Mesothelial cell of epicardium (in vitro differentiated cells): ENCODE measurements around the gene SLC25A48. TPM values are rescaled to one million over a fixed set of nuclear protein-coding genes. Genes with fewer than 3 reads are reported as not detected.

Experiments
- DNase-seq, 2 experiments: peaks; one replicate each; pipeline ENCODE4 v3.0.0; 2021; ENCODE audit warnings: low spot score in 2 of 2; ENCODE audit not compliant: unreplicated experiment in 2 of 2
- H3K27ac Mint-ChIP-seq: 2 replicates; pipeline ENCODE4 v1.8.0; 2021; ENCODE audit warnings: mixed read lengths
- H3K27me3 Mint-ChIP-seq: 2 replicates; pipeline ENCODE4 v1.8.0; 2021; ENCODE audit warnings: low read depth, mixed read lengths
- H3K36me3 Mint-ChIP-seq: 2 replicates; pipeline ENCODE4 v1.8.0; 2021; ENCODE audit warnings: mixed read lengths
- H3K4me1 Mint-ChIP-seq: 2 replicates; pipeline ENCODE4 v1.8.0; 2021; ENCODE audit warnings: mixed read lengths
- H3K4me3 Mint-ChIP-seq: 2 replicates; pipeline ENCODE4 v1.8.0; 2021; ENCODE audit warnings: mild to moderate bottlenecking, moderate library complexity, mixed read lengths
- H3K9me3 Mint-ChIP-seq: 2 replicates; pipeline ENCODE4 v1.8.0; 2021; ENCODE audit warnings: mixed read lengths
- CTCF ChIP-seq: fragments of 200-600 bp; sonication (generic); IDR thresholded peaks from one replicate; pipeline ENCODE4 v1.5.0; 2021; ENCODE audit warnings: antibody characterized with exemption; ENCODE audit not compliant: unreplicated experiment
- total RNA-seq: library from RNA; stranded (reverse); gene quantifications from 3 replicates; pipeline ENCODE4 v1.2.1, GENCODE V29; 2021

Gene SLC25A48
- total RNA-seq, 1 donor from 2014 or later: 1.5 TPM

- Mint-ChIP-seq H3K9me3 (peaks cover 2% of the 10 kb centered on the region), H3K4me3 (no peak overlapping the region), H3K27ac (no peak overlapping the region), H3K4me1 (no peaks in the 10 kb centered on the region), H3K27me3 (peaks cover 17% of the 10 kb centered on the region), H3K36me3 (peaks cover 1% of the 10 kb centered on the region)
- DNase-seq: no peak
- TF ChIP-seq CTCF: no peak
Observed at GRCh38 chr5:135867599-135867998, 33.1 kb downstream of the SLC25A48 start.

GRCh38 chr5:135868681-135869080, 34.2 kb downstream of the SLC25A48 start:
- no peak for DNase-seq
- H3K4me3 Mint-ChIP-seq: no peak overlapping the region
- H3K27me3 Mint-ChIP-seq: peaks cover 15% of the 10 kb centered on the region
- no peak overlapping the region for H3K27ac Mint-ChIP-seq
- peaks cover 1% of the 10 kb centered on the region for H3K36me3 Mint-ChIP-seq
- H3K4me1 Mint-ChIP-seq: no peaks in the 10 kb centered on the region
- H3K9me3 Mint-ChIP-seq: peaks cover 2% of the 10 kb centered on the region
- TF ChIP-seq CTCF: no peak

- Mint-ChIP-seq H3K36me3 (peaks cover 1% of the 10 kb centered on the region), H3K4me3 (no peak overlapping the region), H3K4me1 (no peaks in the 10 kb centered on the region), H3K9me3 (peaks cover 2% of the 10 kb centered on the region), H3K27ac (no peak overlapping the region), H3K27me3 (peaks cover 12% of the 10 kb centered on the region)
- DNase-seq: no peak
- no peak for TF ChIP-seq CTCF
Observed at GRCh38 chr5:135869276-135869675, 34.8 kb downstream of the SLC25A48 start.

GRCh38 chr5:135869935-135870334, 35.5 kb downstream of the SLC25A48 start:
- no peaks in the 10 kb centered on the region for H3K36me3 Mint-ChIP-seq
- H3K4me1 Mint-ChIP-seq: no peaks in the 10 kb centered on the region
- no peak overlapping the region for H3K27ac Mint-ChIP-seq
- peaks cover under 1% of the 10 kb centered on the region for H3K9me3 Mint-ChIP-seq
- TF ChIP-seq CTCF: no peak
- peaks cover 12% of the 10 kb centered on the region for H3K27me3 Mint-ChIP-seq
- no peak overlapping the region for H3K4me3 Mint-ChIP-seq
- DNase-seq: no peak

- H3K27ac Mint-ChIP-seq: no peak overlapping the region
- no peaks in the 10 kb centered on the region for H3K36me3 Mint-ChIP-seq
- no peak for DNase-seq
- TF ChIP-seq CTCF: no peak
- H3K27me3 Mint-ChIP-seq: peaks cover 12% of the 10 kb centered on the region
- H3K4me1 Mint-ChIP-seq: no peaks in the 10 kb centered on the region
- H3K9me3 Mint-ChIP-seq: no peaks in the 10 kb centered on the region
- H3K4me3 Mint-ChIP-seq: no peak overlapping the region
Observed at GRCh38 chr5:135871268-135871915, 36.9 kb downstream of the SLC25A48 start.

GRCh38 chr5:135873831-135874230, 39.4 kb downstream of the SLC25A48 start:
- H3K27ac Mint-ChIP-seq: no peak overlapping the region
- DNase-seq: no peak
- no peak overlapping the region for H3K4me3 Mint-ChIP-seq
- no peaks in the 10 kb centered on the region for H3K4me1 Mint-ChIP-seq
- no peaks in the 10 kb centered on the region for H3K36me3 Mint-ChIP-seq
- no peak for TF ChIP-seq CTCF
- peaks cover 7% of the 10 kb centered on the region for H3K27me3 Mint-ChIP-seq
- no peaks in the 10 kb centered on the region for H3K9me3 Mint-ChIP-seq
